ENCODE data around the gene ADIPOR2. TPM values are rescaled to one million over a fixed set of nuclear protein-coding genes. Genes with fewer than 3 reads are reported as not detected.

Gene ADIPOR2
- total RNA-seq, 4 donors from 2014 or later = 40.3 to 47.9 (median 43.4) TPM

DNA sequence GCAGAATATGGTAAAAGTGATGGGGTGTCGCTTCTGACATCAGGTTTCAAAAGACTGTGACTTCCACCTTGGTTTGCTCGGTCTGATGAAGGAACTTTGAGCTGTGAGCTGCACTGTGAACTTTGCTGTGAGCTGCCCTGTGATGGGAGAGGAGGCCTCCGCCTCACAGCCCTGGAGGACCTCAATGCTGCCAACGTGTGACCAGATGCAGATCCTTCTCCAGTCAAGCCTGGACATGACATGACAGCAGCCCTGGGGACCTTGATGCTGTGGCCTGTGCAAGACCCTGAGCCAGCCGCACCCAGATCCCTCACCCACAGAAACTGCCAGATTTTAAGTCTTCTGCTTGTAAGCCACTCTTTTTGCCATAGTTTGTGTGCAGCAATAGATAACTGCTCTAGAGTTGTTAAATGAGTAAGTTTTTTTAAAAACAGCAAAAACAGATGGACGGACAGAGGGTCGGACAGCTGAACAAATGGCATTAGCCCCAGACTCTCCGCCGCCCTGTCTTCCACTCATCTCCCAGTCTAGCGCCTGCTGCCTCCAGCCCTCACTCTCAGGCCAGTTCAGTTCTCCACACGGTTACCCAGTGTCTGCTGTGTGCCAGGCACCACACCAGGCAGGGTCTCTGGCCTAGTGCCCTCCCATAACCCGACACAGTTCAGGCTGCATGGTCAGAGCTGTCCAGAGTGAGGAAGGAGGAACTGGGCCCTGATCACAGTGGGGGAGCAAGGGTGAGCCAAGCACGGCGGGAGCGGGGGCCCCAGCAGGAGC is 116.4 kb downstream of the ADIPOR2 start:
- Histone ChIP-seq H3K4me3 (no peak overlapping the region), H3K27ac (no peak overlapping the region), H3K4me1 (peaks cover 20% of the 10 kb centered on the region), H3K36me3 (no peaks in the 10 kb centered on the region), H3K9me3 (no peaks in the 10 kb centered on the region), H3K27me3 (no peaks in the 10 kb centered on the region)
- 91% methylated on average over 15 of the region's 15 CpGs for WGBS
- no peak for TF ChIP-seq EP300 (IDR thresholded peaks at IDR 0.05)
- DNase-seq (ENCODE audit: low spot score in 2 of 2) = no peak

- Histone ChIP-seq H3K4me1 (peaks cover 20% of the 10 kb centered on the region), H3K4me3 (no peak overlapping the region), H3K27me3 (peaks cover 4% of the 10 kb centered on the region), H3K9me3 (no peaks in the 10 kb centered on the region), H3K27ac (no peak overlapping the region), H3K36me3 (no peaks in the 10 kb centered on the region)
- no peak for DNase-seq (ENCODE audit: low spot score in 2 of 2)
- TF ChIP-seq, protein P1, sequence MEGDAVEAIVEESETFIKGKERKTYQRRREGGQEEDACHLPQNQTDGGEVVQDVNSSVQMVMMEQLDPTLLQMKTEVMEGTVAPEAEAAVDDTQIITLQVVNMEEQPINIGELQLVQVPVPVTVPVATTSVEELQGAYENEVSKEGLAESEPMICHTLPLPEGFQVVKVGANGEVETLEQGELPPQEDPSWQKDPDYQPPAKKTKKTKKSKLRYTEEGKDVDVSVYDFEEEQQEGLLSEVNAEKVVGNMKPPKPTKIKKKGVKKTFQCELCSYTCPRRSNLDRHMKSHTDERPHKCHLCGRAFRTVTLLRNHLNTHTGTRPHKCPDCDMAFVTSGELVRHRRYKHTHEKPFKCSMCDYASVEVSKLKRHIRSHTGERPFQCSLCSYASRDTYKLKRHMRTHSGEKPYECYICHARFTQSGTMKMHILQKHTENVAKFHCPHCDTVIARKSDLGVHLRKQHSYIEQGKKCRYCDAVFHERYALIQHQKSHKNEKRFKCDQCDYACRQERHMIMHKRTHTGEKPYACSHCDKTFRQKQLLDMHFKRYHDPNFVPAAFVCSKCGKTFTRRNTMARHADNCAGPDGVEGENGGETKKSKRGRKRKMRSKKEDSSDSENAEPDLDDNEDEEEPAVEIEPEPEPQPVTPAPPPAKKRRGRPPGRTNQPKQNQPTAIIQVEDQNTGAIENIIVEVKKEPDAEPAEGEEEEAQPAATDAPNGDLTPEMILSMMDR (IDR thresholded peaks at IDR 0.05) = no peak
- no peak for TF ChIP-seq POLR2AphosphoS5 (IDR thresholded peaks at IDR 0.05)
- TF ChIP-seq EP300 (IDR thresholded peaks at IDR 0.05) = no peak
- TF ChIP-seq POLR2A (IDR thresholded peaks at IDR 0.05) = no peak
- WGBS = 88% methylated on average over 19 of the region's 19 CpGs
Observed at GRCh38 chr12:1808036-1808797, 117.3 kb downstream of the ADIPOR2 start.

DNA sequence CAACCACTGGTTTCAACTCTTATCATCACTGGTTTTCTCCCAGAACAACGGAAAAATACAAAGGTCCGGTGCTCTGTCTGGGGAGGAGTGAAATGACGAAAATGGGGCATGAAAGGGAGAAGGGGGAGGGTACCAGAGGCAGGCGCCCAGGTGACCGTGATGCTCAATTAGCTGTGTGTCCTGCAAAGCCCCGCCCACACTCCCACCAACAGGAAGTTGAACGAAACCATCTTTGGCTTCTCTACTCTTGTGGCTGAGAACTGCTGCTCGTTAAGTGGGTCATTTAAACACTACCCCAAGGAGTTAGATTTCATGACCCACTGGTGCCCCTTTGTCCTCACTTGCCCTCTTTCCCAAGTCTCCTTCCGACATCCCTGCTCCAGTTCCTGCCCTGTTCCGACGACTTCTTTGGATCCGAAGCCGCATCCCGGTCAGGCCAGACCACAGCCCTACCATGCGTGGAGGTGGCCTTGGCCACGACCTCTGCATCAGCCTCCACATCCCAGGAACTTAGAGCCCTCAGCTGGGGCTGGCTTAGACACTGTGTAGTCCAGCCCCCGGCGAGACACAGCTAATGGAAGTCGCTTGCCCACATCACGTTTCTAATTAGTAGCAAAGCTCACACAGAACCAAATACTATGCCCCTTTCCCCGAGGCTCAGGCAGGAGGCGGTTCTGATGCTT is 118.1 kb downstream of the ADIPOR2 start:
- Histone ChIP-seq H3K4me1 (peaks cover 26% of the 10 kb centered on the region), H3K27me3 (peaks cover 6% of the 10 kb centered on the region), H3K9me3 (no peaks in the 10 kb centered on the region), H3K27ac (no peak overlapping the region), H3K4me3 (no peak overlapping the region), H3K36me3 (no peaks in the 10 kb centered on the region)
- WGBS = 88% methylated on average over 22 of the region's 22 CpGs
- DNase-seq (ENCODE audit: low spot score in 2 of 2) = no peak
- TF ChIP-seq POLR2A (IDR thresholded peaks at IDR 0.05) = no peak

DNA sequence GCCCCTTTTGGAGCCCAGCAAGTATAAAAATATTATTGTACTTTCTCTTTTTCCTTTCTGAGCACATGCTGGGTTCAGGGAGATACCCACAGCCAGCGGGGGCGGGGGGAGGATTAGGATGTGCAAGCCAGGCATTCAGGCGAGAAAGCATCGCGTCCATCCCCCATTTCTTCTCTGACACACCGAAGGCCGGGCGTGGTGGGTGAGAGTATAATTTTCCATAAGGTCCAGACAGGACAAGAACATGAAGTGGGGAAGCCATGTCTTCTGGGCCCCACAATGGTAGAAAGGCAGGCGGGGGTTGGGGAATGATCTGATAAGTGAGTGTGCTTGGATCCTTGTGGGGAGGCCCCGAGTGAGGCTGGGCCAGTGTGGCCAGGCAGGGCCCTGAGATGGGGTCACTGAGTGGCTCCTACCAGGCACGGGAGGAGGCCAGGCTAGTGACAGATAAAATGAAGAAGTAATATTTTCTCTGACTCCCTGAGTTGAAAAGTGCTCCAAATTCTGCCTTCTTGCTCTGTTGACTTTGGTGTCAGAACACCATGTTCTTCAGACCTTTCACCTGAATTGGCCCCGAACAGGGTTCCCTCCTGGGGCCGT is 118.8 kb downstream of the ADIPOR2 start:
- TF ChIP-seq, protein P1 (IDR thresholded peaks at IDR 0.05) = no peak
- no peak for TF ChIP-seq POLR2A (IDR thresholded peaks at IDR 0.05)
- no peak for TF ChIP-seq EP300 (IDR thresholded peaks at IDR 0.05)
- no peak overlapping the region for H3K27ac ChIP-seq

GRCh38 chr12:1810201-1810930 is 119.5 kb downstream of the ADIPOR2 start:
- no peak overlapping the region for H3K4me3 ChIP-seq
- peaks cover 20% of the 10 kb centered on the region for H3K27me3 ChIP-seq
- no peak overlapping the region for H3K27ac ChIP-seq
- no peak for DNase-seq (ENCODE audit: low spot score in 2 of 2)
- no peaks in the 10 kb centered on the region for H3K9me3 ChIP-seq
- peaks cover 20% of the 10 kb centered on the region for H3K4me1 ChIP-seq
- 84% methylated on average over 19 of the region's 21 CpGs for WGBS
- TF ChIP-seq EP300 (IDR thresholded peaks at IDR 0.05) (no peak), POLR2AphosphoS5 (IDR thresholded peaks at IDR 0.05) (no peak), POLR2A (IDR thresholded peaks at IDR 0.05) (no peak)
- TF ChIP-seq, protein P1 (IDR thresholded peaks at IDR 0.05) = no peak
- no peaks in the 10 kb centered on the region for H3K36me3 ChIP-seq

More for the DNA sequence above, 118.8 kb downstream of the ADIPOR2 start:
- H3K27me3 ChIP-seq = peaks cover 14% of the 10 kb centered on the region
- DNase-seq (ENCODE audit: low spot score in 2 of 2) = no peak
- peaks cover 24% of the 10 kb centered on the region for H3K4me1 ChIP-seq
- H3K4me3 ChIP-seq = no peak overlapping the region
- no peaks in the 10 kb centered on the region for H3K36me3 ChIP-seq
- H3K9me3 ChIP-seq = no peaks in the 10 kb centered on the region
- WGBS = 90% methylated on average over 13 of the region's 13 CpGs
